BLaER1 (cell line): ENCODE measurements around the gene IFNE.

Experiments
- H3K27ac ChIP-seq: shearing (Covaris generic); formaldehyde crosslinking; 2 replicates; pipeline ENCODE4 v1.8.1; 2022
- H3K27me3 ChIP-seq: shearing (Covaris generic); formaldehyde crosslinking; 2 replicates; pipeline ENCODE4 v1.8.1; 2022
- H3K36me3 ChIP-seq: shearing (Covaris generic); formaldehyde crosslinking; 2 replicates; pipeline ENCODE4 v1.8.1; 2022
- H3K4me1 ChIP-seq: shearing (Covaris generic); formaldehyde crosslinking; 2 replicates; pipeline ENCODE4 v1.8.1; 2022
- H3K4me2 ChIP-seq: shearing (Covaris generic); formaldehyde crosslinking; 2 replicates; pipeline ENCODE4 v1.8.1; 2022
- H3K4me3 ChIP-seq: shearing (Covaris generic); formaldehyde crosslinking; 2 replicates; pipeline ENCODE4 v1.8.1; 2022
- H3K9ac ChIP-seq: shearing (Covaris generic); formaldehyde crosslinking; 2 replicates; pipeline ENCODE4 v1.8.1; 2022
- H3K9me3 ChIP-seq: shearing (Covaris generic); formaldehyde crosslinking; 2 replicates; pipeline ENCODE4 v1.8.1; 2022
- H4K20me1 ChIP-seq: shearing (Covaris generic); formaldehyde crosslinking; 2 replicates; pipeline ENCODE4 v1.8.1; 2022
- Cebpa-rat ChIP-seq: shearing (Covaris generic); IDR thresholded peaks from 2 replicates; pipeline ENCODE4 v1.8.1; 2022

Gene IFNE

GRCh38 chr9:21482213-21482612 is at the start of gene IFNE:
IFNE (minus strand) TSS chr9:21482313; CDS start chr9:21481694, 619 bp downstream.
- Histone ChIP-seq H3K9ac (no peak within 1 kb of the TSS), H3K36me3 (no peaks in the 10 kb centered on the region), H3K4me3 (no peak within 1 kb of the TSS), H3K4me2 (peak within 1 kb of the TSS; percentile 34; the same call in 1 of the 2 replicates), H3K27ac (no peak within 1 kb of the TSS), H3K9me3 (peaks cover 5% of the 10 kb centered on the region; the same call in 1 of the 2 replicates), H3K27me3 (no peaks in the 10 kb centered on the region), H3K4me1 (peaks cover 8% of the 10 kb centered on the region; the same call in 1 of the 2 replicates), H4K20me1 (no peaks in the 10 kb centered on the region)
- no peak for TF ChIP-seq Cebpa-rat

- no peak overlapping the region for H3K27ac ChIP-seq
- no peak for TF ChIP-seq Cebpa-rat
- H4K20me1 ChIP-seq: no peaks in the 10 kb centered on the region
- no peaks in the 10 kb centered on the region for H3K27me3 ChIP-seq
- no peak overlapping the region for H3K4me3 ChIP-seq
- H3K9me3 ChIP-seq: no peaks in the 10 kb centered on the region
- no peaks in the 10 kb centered on the region for H3K4me1 ChIP-seq
- no peaks in the 10 kb centered on the region for H3K36me3 ChIP-seq
- H3K4me2 ChIP-seq: no peak overlapping the region
- H3K9ac ChIP-seq: no peak overlapping the region
Observed at GRCh38 chr9:21528123-21528808, 46.2 kb upstream of the IFNE start.

- Histone ChIP-seq H3K9ac (no peak overlapping the region), H4K20me1 (no peaks in the 10 kb centered on the region), H3K4me2 (no peak overlapping the region), H3K27ac (no peak overlapping the region), H3K9me3 (no peaks in the 10 kb centered on the region), H3K4me3 (no peak overlapping the region), H3K4me1 (no peaks in the 10 kb centered on the region), H3K36me3 (no peaks in the 10 kb centered on the region), H3K27me3 (no peaks in the 10 kb centered on the region)
- TF ChIP-seq Cebpa-rat: no peak
Observed at GRCh38 chr9:21527579-21527978, 45.5 kb upstream of the IFNE start.

- Histone ChIP-seq H3K27me3 (no peaks in the 10 kb centered on the region), H3K4me1 (no peaks in the 10 kb centered on the region), H3K9ac (no peak overlapping the region), H3K9me3 (no peaks in the 10 kb centered on the region), H3K27ac (no peak overlapping the region), H3K4me3 (no peak overlapping the region), H4K20me1 (no peaks in the 10 kb centered on the region), H3K4me2 (no peak overlapping the region), H3K36me3 (no peaks in the 10 kb centered on the region)
- TF ChIP-seq Cebpa-rat: no peak
Observed at GRCh38 chr9:21525174-21525573, 43.1 kb upstream of the IFNE start.

GRCh38 chr9:21524099-21524830 is 42.2 kb upstream of the IFNE start:
- Histone ChIP-seq H4K20me1 (no peaks in the 10 kb centered on the region), H3K4me1 (no peaks in the 10 kb centered on the region), H3K4me3 (no peak overlapping the region), H3K9me3 (no peaks in the 10 kb centered on the region), H3K27me3 (no peaks in the 10 kb centered on the region), H3K9ac (no peak overlapping the region), H3K36me3 (no peaks in the 10 kb centered on the region), H3K27ac (no peak overlapping the region), H3K4me2 (no peak overlapping the region)
- TF ChIP-seq Cebpa-rat: no peak

- no peaks in the 10 kb centered on the region for H3K9me3 ChIP-seq
- H3K4me1 ChIP-seq: no peaks in the 10 kb centered on the region
- no peak overlapping the region for H3K4me3 ChIP-seq
- H3K27me3 ChIP-seq: no peaks in the 10 kb centered on the region
- no peak overlapping the region for H3K27ac ChIP-seq
- TF ChIP-seq Cebpa-rat: no peak
- no peak overlapping the region for H3K9ac ChIP-seq
- H4K20me1 ChIP-seq: no peaks in the 10 kb centered on the region
- no peak overlapping the region for H3K4me2 ChIP-seq
- no peaks in the 10 kb centered on the region for H3K36me3 ChIP-seq
Observed at GRCh38 chr9:21523021-21524014, 41.2 kb upstream of the IFNE start.

- Histone ChIP-seq H3K36me3 (no peaks in the 10 kb centered on the region), H3K27ac (no peak overlapping the region), H3K9me3 (no peaks in the 10 kb centered on the region), H3K27me3 (no peaks in the 10 kb centered on the region), H4K20me1 (no peaks in the 10 kb centered on the region), H3K9ac (no peak overlapping the region), H3K4me1 (no peaks in the 10 kb centered on the region), H3K4me2 (no peak overlapping the region), H3K4me3 (no peak overlapping the region)
- TF ChIP-seq Cebpa-rat: no peak
Observed at GRCh38 chr9:21522348-21522747, 40.2 kb upstream of the IFNE start.

- TF ChIP-seq Cebpa-rat: no peak
- H3K27ac ChIP-seq: no peak overlapping the region
- H3K4me3 ChIP-seq: no peak overlapping the region
- no peaks in the 10 kb centered on the region for H3K36me3 ChIP-seq
- H3K9ac ChIP-seq: no peak overlapping the region
- no peak overlapping the region for H3K4me2 ChIP-seq
- no peaks in the 10 kb centered on the region for H3K9me3 ChIP-seq
- no peaks in the 10 kb centered on the region for H4K20me1 ChIP-seq
- H3K27me3 ChIP-seq: no peaks in the 10 kb centered on the region
- no peaks in the 10 kb centered on the region for H3K4me1 ChIP-seq
Observed at GRCh38 chr9:21521448-21521847, 39.3 kb upstream of the IFNE start.

- no peaks in the 10 kb centered on the region for H3K9me3 ChIP-seq
- no peaks in the 10 kb centered on the region for H3K36me3 ChIP-seq
- H3K27ac ChIP-seq: no peak overlapping the region
- H4K20me1 ChIP-seq: no peaks in the 10 kb centered on the region
- no peaks in the 10 kb centered on the region for H3K4me1 ChIP-seq
- TF ChIP-seq Cebpa-rat: no peak
- H3K27me3 ChIP-seq: no peaks in the 10 kb centered on the region
- H3K4me2 ChIP-seq: no peak overlapping the region
- H3K4me3 ChIP-seq: no peak overlapping the region
- H3K9ac ChIP-seq: no peak overlapping the region
Observed at GRCh38 chr9:21520501-21521228, 38.6 kb upstream of the IFNE start.
